Stimulated activated CD4-positive, alpha-beta T cell treated with anti-CD3 and anti-CD28 coated beads, Interleukin-15, amount 100 ng/mL, for 24 hours (primary cell): ENCODE measurements around the gene ATE1.
"Not testable (repeated sequence)": the region's sequence is repeated elsewhere in the genome, so short reads cannot be mapped to it uniquely, and the experiment has no call there.

Experiments used
- DNase-seq: peaks from one replicate; pipeline ENCODE4 v3.0.0-alpha.2; 2020

Gene ATE1

GRCh38 chr10:121724282-121724681 is 203.5 kb downstream of the ATE1 start:
- no peak for DNase-seq

DNA sequence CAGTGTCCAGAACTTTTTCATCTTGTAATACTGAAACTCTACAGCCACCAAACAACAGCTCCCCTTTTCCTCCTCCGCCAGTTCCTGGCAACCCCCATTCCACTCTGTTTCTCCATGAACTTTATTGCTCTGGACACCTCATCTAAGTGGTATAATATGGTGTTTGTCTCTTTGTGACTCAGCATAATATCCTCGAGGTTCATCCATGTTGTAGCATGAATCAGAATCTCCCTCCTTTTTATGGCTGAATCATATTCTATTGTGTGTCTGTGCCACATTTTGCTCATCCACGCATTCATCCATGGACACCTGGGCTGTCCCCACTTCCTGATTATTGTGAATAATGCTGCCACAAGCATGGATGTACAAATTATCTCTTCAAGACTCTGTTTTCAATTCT is 205.2 kb downstream of the ATE1 start:
- DNase-seq, result no peak

DNA sequence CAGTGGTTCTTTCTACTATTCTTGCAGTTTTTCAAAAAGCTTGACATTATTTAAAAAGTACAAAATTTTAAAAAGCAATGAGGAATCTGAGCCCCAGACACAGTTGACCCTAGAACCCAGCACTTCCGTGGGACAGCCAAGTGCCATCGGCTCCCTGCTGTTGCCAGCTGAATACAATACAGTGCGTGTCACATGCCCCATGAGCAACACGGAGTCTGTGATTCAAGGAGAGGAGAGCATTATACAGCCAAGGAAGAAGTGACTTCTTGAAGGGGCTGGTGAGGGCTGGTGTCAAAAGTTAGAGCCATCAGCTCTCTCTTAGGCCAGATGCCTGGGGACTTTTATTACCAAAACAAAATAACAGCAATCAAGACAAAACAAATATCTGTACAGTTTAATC is 206.6 kb downstream of the ATE1 start:
- DNase-seq, result no peak

GRCh38 chr10:121715969-121716368 is 211.9 kb downstream of the ATE1 start:
- no peak for DNase-seq

DNA sequence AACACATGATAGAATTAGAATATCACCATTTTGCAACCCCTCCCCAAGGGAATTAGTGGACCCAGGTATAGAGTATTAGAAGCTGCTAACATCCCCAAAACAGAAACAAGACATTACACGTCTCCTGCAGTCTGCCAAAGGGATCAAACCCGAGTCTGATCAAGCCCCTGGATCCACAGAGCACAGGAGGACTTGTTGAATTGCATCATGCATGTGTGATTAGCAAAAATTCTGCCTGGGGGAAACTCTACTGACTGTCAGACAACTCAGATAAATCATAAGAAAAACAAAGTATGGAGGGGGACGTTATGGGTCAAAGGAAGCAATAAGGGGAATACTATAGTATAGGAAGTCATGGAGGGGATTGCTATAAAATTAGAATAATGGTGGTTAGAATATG is 212.8 kb downstream of the ATE1 start:
- DNase-seq, result no peak

GRCh38 chr10:121713486-121713885 is 214.3 kb downstream of the ATE1 start:
- DNase-seq, result no peak

DNA sequence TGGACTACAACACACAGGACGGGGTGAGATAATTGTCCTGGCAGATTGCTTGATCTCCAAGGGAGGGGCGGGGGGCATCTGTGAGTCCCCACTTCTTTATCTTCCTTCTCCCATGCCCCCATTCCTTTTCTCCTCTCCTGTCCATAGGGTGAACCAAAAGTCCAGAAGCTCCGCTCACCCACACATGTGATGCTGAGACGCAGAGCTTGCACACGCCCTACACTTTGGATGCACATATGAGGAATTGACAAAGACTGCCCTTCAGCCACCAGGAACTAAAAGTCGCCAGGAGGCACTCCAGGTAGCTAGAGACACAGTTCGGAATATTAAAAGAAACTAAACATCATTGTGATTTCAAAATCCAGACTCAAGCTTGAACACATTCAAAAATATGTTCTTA is 216.9 kb downstream of the ATE1 start:
- DNase-seq, result no peak

DNA sequence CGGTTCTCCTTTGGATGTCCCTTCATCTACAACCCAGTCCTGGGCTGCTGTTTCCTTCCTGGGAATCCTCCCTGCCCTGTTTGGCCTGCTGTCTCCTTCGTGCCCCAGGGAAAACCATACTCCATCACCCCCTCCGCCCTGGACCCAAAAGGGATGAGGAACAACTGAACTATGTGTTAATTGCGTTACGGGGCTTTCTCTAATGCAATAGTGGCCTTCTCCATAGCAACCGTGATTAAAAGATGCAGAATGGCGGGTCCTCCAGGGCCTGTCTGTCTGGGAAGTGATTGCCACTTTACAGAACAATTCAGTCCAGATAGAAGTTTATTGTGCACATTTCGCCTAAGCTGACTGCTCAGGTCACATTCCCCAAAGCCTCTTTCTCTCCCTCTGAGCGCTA is 217.6 kb downstream of the ATE1 start:
- DNase-seq, result no peak

DNA sequence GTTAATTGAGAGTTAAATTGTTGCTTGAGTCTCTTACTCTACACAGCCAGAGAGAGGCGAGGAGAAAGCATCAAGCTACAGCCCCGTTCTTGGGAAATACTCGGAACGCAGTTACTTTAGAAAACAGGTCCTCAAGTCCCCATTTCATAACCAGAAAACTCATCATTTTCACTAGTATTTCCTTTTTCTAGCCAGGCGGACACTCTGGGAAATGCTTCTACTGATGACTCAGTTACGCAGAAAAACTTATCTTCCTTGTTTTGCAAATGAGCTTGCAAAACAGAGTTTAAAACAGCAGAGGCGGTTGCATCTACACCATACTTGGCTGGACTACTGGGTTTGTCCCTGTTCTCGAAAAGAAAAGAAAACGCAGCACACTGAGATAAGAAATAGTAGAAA is 218.2 kb downstream of the ATE1 start:
- DNase-seq, result no peak

DNA sequence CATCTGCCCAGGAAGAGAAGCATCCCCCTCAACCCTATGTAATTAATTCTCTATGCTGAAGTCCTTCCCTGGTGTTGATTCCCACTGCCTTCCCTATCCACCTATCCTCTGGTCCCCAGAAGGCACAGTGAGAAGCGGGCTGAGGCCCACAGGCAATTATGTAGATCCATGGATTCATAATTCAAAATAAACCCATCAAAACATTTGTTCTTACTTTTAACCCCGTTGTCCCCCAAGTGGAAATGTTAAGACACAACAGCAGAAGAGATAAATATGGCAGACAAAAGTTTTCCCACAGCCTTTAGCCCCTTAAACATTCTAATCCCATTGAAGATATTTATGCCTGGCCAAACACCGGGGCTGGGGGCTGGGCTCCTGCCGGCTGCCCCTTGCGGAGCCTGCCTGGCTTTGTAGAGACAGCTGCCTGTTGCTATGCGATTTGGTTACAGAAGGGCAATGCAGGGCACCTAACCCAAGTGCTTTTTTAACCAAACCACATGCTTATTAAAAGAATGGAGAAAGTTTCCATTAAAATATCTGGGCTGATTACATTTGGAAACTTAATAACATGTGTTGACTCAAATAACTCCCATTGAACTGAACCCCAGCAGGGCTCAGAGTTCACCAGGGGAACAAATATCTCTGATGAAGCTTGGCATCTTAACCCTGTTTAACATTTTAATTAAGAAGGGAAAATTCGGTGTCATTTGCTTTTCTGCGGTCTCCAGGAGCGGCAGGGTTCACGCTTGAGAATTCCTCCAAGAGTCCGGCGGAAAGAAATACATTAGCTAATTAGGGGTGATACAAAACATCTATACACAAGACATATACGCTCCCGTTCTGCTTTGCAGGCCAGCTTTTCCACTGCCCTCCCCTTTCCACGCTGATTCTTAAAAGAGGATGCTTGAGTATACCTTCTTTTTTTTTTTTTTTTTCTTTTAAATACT is 218.8 kb downstream of the ATE1 start:
- no peak for DNase-seq

GRCh38 chr10:121702351-121703320 is 225.2 kb downstream of the ATE1 start:
- no peak for DNase-seq

GRCh38 chr10:121700416-121700815 is 227.4 kb downstream of the ATE1 start:
- DNase-seq, result no peak

- DNase-seq, result not testable (repeated sequence)
These were observed 228.1 kb downstream of the ATE1 start for GRCh38 chr10:121699703-121700102.

DNA sequence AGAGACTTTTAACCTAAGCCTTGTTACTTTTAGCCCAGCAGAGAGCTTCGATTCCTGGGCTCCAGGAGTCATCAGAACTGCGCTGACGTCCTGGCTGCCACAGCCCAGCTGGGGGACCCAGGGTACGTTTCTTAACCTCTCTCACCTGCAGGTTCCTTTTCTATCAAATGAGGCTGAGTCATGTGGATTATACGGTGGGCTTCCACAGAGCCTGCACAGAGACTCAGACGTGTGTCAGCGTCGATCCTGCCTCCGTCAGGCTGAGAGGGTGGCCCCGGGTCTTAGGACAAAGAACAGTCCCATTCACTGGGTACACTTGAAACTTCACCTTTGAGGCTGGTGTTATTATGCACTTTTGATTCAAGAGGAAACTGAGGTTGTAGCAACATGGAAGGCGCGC is 228.9 kb downstream of the ATE1 start:
- no peak for DNase-seq

GRCh38 chr10:121698336-121698735 is 229.5 kb downstream of the ATE1 start:
- no peak for DNase-seq

- DNase-seq, result peak; percentile 56
These were observed 231.0 kb downstream of the ATE1 start for GRCh38 chr10:121696854-121697253.

- no peak for DNase-seq
These were observed 231.9 kb downstream of the ATE1 start for GRCh38 chr10:121695731-121696464.

DNA sequence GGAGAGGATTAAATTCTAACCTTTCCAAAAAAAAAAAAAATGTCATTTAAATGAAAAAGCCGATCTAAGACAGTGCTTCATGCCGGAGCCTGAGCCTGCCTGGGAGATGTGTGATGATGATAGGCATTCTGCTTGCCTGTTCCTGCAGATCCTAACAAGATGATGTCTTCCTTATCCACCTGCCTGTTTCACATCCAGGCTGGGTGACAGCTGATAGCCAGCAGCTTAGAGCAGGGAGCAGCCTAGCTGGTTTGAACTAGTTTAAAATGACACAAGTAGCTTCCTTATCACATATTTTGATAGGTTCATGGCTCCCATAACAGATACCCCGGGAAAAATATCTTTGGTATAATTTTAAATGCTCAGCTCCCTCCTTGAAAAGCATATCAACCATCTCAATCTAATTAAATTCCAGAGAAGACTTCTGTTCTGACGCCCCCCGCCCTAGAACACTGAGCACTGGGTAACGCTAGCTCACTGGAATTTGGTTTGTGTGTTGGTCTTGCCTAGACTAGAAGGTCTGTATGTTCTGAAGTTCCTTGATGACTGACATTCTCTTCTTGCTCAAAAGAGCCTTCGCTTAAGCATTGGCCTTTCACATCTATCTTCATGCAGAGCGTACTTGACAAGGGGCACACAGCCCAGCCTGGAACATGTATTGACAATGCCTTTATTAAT is 232.7 kb downstream of the ATE1 start:
- DNase-seq, result no peak

DNA sequence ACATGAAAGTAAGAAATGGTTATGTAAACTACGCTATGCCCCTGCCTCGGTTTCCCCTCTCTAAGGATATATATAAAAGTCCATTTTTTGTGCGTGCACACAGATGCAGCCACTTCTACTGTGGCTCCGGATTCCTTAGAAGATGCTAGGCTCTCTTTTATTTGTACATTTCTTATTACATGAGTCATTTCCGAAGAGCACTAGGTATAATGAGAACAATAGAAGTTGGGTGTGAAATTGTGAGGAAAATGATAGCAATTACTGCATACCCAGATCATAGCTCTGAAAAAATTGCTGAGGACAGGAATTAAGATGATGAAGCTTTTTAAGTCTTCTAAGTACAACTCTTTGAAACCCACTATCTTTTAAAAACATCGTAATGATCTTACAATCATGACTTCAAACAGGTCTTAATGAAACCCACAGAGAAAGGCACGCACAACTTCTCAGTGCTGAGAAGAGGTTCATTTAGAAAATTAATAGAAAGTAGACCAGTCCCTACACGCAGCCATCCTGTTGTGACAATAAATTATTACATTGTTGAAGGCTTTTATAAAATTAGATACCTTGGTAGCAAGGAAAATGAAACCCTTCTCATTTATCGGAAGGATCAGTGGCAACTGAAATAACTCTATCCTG is 233.4 kb downstream of the ATE1 start:
- no peak for DNase-seq

DNA sequence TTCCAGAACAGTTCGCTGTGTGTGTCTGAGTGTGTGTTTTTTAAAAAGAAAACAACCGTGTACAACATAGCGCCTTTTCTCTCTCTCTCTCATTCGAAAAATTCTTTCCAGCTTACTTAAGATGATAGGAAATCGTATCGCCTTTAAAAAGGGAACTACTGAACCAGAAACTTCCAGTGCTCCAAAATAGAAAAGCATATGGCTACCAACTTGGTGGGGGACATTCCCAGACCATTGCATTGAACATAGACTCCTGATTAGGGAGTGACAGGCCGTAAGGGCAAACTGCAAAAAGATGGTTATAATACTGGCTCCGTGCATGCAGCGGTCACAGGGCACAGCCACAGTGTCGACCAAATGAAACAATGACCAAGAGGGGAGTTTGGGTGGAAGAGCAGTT is 235.2 kb downstream of the ATE1 start:
- DNase-seq, result no peak

DNA sequence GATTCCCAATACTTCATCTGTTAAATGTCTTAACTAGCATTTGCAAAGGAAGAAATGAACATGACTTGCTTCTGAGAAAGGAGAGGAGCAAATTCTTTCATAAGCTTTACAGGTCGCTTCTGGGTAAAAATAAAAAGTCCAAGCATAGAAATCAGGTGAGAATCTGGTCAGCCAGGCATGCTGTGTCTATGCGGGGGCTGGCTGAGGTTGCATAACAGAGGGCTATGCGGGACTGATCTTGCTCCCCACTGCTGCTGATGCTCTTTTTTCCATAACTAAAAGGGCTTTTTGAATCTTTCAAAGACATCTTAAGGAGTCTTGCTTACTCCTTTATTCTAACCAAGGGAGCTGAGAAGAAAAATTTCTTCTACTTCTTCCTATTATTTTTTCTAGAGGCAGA is 236.9 kb downstream of the ATE1 start:
- no peak for DNase-seq
